Measurements from ENCODE around the gene FHIT.
"Not testable (repeated sequence)": the region's sequence is repeated elsewhere in the genome, so short reads cannot be mapped to it uniquely, and the experiment has no call there.

FHIT gene

GRCh38 chr3:60919296-60919695 is 332.0 kb downstream of the FHIT start:
- DNase-seq (ENCODE audit: low spot score): no peak

GRCh38 chr3:60917141-60917540 is 334.1 kb downstream of the FHIT start:
- no peak for DNase-seq (ENCODE audit: low spot score)

DNA sequence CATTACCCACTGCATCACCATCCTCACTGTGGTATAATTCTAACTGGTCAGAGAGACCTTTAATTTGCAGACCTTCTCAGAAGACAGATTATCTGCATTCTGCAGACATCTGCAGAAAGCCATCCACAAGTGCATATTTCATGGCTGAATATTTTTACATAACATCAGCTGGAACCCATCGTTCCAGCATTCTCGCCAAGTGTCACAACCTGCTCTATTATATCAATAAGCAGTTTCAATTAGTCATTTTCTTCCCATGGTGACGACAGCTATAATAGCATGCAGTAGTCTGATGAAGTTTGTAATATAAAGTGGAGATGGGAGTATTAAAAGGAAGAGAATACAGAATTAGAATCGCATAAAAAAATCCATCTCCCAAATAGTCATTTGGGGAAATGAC is 334.7 kb downstream of the FHIT start:
- no peak for DNase-seq (ENCODE audit: low spot score)

DNA sequence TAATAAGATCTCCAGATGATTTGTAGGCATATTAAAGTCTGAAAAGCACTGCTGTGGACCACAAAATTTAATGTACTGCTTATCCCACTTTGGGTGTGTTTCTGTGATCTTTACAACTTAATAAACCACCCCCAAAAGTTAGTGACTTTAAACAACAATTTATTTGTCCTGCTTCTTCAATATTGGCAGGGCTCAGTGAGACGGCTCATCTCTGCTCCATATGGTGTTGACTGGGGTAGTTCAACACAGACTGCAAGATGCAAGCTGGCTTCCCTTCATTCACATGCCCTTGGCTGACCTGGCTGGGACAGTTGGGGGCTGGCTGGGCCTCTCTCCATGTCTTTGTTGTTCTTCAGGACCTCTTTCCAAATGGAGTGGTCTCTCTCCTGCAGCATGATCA is 337.8 kb downstream of the FHIT start:
- no peak for DNase-seq (ENCODE audit: low spot score)

- DNase-seq (ENCODE audit: low spot score): no peak
These were observed 338.4 kb downstream of the FHIT start for GRCh38 chr3:60912876-60913275.

DNA sequence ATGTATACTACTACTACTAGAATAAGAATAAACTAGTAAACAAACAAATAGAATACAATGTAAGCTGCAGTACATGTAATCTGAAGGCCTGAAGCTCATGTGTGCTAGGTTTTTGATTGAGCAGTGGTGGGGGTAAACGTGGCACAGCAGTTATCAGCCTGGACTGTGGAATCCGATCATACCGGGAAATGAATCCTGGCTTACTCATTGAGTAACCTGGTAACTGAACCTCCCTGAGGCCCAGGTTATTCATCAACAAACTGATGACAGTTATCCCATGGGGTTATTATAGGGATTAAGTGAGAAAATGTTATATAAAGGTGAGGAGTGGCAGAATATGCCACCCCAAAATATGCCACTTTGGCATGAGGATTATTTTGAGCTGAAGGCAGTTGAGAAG is 339.1 kb downstream of the FHIT start:
- DNase-seq (ENCODE audit: low spot score): no peak

- no peak for DNase-seq (ENCODE audit: low spot score)
These were observed 341.7 kb downstream of the FHIT start for GRCh38 chr3:60909526-60909925.

DNA sequence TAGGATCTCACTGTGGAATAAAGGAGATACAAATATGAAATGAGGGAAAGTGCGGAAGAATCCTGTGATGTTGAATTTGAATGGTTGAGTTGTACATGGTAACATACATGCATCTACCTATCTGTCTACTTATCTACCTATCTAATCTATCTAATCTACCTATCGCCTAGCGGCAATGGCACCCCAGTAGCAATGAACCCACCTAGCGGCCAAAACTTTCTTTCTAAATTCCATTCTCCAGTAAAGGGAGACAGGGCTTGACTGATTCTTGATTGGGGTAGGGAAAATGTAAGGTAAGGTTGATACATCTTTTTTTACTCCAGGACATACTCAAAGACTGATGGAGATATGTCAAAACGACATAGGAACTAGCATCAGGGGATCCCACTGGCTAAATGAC is 345.0 kb downstream of the FHIT start:
- no peak for DNase-seq (ENCODE audit: low spot score)

DNA sequence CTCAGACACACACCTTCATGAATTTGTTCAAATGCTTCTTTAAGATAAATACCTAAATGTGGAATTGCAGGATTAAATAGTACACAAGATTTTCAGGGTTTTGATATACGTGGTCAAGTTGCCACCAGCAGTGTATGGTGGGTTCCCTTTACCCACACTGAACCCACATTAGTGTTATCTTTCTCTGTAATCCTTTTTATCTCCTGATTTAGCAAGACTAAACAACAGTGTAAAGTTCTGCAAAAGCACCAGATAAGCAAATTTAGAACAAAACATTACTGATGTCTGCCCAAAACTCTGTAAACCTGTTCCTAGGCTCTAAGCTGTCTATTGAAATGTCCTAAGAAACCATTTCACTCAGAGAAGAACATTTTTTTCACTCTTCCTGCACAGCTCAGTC is 352.9 kb downstream of the FHIT start:
- no peak for DNase-seq (ENCODE audit: low spot score)

DNA sequence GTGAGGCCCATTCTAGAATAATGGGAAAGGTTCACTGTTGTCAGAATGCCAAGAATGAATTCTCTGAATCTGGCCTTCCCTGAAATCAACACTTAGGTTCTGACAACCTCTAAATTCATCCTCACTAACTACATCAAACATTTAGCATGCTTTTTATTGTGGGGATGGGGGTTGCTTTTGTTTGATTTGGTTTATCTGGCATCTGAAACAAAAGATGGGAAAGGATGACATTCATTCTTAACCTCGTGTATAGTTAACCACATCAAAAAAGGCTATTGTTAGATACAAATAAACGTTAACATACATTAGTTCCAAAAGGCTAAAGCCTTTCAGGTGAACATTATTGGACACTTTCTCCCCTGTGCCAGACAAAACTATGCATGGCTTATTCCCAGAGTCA is 357.3 kb downstream of the FHIT start:
- no peak for DNase-seq (ENCODE audit: low spot score)

DNA sequence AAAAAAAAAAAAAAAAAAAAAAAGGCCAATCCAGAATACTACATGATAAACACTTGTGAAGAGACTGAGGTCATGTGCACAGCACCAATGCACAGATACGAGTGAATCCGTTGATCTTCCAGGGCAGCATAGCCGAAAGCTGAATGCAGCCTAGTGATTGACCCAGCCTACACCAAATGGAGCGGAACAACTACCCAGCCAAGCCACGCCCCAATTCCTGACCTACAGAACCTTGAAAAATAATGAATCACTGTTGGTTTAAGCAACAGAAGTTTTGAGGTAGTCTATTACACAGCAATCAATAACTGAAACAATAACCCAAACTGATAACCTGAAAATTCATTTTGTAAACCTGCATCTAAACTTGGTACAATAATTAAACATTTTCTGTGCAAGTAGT is 361.0 kb downstream of the FHIT start:
- DNase-seq (ENCODE audit: low spot score): no peak

DNA sequence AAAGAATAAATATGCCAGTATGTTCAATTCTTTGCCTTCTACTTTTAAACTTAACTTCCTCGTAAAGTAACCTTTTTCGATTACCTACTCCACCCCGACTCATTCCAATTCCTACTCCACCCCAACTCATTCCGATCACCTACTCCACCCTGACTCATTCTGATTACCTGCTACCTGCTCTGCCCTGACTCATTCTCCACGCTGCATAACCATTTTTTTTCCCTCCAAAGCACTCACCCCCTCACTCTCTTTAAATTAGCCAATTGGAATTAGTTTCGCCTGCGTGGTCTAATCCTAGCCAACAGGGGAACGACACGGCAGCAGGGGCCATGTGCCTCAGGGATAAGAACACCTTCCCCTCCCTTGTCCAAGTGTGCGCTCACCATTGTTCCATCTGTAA is 362.3 kb downstream of the FHIT start:
- not testable (repeated sequence) for DNase-seq (ENCODE audit: low spot score)

GRCh38 chr3:60887574-60887973 is 363.7 kb downstream of the FHIT start:
- no peak for DNase-seq (ENCODE audit: low spot score)

- DNase-seq (ENCODE audit: low spot score): no peak
These were observed 364.7 kb downstream of the FHIT start for GRCh38 chr3:60886518-60886917.

GRCh38 chr3:60884005-60884404 is 367.2 kb downstream of the FHIT start:
- no peak for DNase-seq (ENCODE audit: low spot score)

DNA sequence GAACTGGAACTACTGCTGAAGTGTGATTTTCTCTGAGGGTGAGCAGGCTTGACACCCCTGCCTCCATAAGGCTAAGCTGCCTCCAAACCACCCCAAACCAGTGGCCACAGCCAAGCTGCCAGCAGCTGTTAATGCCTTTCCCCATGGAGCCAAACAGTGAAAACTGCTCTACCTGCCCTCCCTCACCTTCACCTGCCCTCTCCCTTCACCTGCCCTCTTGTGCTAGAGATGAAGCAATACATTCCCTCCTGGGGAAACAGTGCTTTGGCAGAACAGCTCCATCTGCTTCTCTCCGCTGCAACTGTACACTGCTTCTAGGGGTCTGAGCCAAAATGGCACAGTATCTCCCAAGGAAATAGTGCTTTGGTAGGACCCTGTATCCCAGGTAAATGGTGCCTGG is 374.1 kb downstream of the FHIT start:
- DNase-seq (ENCODE audit: low spot score): no peak

GRCh38 chr3:60870396-60870795 is 380.9 kb downstream of the FHIT start:
- DNase-seq (ENCODE audit: low spot score): no peak

GRCh38 chr3:60867200-60867599 is 384.1 kb downstream of the FHIT start:
- no peak for DNase-seq (ENCODE audit: low spot score)

DNA sequence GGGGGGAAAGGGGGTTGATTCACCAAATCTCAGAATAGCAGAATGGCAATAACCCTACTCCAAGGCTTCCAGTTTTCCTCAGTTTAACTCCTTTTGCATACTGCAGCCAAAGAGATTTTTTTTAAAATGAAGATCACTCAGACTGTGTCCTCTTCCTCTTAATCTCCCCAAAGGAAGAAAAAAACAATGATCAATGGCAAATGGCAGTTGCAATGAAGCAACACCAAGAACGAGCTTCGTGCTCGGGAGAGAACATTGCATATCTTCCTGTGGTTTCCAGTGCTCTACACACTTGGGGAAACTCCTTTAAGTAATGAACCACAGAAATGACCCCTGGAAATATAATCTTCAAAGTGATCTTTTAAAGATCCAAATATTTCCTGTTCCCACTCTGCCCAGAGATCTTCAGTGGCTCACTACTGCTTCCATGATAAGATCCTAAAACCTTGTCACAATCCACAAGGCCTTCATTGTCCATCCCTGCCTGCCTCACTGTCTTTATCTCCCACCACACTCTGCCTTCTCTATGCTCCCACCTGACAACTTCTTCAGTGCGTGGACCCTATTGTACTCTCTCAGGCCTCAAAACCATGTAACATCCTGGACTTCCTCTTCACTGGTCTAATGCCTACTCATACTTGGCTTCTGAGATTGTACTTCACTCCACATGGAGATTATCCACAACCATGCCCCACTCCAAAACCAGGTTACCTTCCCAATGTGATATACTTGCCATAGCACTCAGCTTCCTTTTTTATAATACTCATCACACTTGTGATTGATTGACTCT is 394.8 kb downstream of the FHIT start:
- DNase-seq (ENCODE audit: low spot score): no peak

- DNase-seq (ENCODE audit: low spot score): no peak
These were observed 396.0 kb downstream of the FHIT start for GRCh38 chr3:60855250-60855649.

DNA sequence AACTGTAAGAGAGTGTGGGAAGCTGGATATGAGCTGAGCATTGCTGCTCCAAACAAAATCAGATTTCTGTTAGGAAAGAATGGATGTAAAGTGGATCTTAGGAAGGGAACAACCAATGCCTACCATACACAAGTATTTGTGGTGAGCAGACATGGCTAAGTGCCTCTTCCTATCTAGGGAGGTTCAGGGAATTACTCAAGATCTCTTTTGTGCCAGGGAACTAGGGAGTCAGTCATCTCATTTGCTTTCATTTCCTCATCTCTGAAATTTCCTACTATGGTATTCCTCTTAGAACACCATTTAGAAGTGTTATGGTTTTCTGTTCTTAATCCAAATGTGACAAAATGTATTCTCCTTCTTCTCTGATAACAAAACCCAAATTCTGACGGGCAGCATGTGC is 396.5 kb downstream of the FHIT start:
- DNase-seq (ENCODE audit: low spot score): no peak

GRCh38 chr3:60847791-60848190 is 403.5 kb downstream of the FHIT start:
- DNase-seq (ENCODE audit: low spot score): no peak

DNA sequence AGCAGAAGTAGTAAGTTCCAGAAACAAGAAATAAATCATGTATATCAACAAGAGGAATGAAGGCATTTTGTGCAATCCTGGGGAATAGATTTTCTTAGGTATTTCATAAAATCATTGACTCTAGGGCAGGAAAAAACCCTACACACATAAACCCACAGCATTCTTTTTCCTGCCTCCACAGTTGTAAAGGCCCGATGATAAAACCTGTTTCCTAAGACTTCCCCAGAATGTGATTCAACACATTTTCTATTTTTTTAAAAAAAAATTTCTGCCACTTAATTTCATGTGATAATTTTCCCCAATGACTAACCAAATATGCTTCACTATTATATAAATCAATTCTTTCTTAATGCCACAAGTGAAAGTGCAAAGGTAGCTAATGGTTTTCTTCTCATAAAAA is 407.0 kb downstream of the FHIT start:
- no peak for DNase-seq (ENCODE audit: low spot score)

DNA sequence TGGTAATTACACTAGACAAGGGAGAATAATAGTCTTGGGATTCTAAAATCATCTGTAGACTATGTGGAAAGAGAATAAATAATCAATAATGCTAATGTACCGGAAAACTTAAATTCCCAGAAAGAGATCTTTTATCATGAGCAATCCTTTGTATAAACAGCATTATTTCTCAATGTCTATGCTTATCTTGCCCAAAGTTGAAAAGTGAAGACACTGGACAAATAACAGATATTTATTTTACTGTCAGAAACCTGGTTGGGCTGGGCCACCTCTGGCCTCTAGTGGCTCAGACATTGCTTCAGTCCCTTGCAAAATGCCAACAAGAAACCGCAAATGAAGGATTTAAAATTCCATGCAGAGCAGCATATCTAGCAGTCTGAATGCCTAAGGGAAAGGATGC is 409.9 kb downstream of the FHIT start:
- no peak for DNase-seq (ENCODE audit: low spot score)

DNA sequence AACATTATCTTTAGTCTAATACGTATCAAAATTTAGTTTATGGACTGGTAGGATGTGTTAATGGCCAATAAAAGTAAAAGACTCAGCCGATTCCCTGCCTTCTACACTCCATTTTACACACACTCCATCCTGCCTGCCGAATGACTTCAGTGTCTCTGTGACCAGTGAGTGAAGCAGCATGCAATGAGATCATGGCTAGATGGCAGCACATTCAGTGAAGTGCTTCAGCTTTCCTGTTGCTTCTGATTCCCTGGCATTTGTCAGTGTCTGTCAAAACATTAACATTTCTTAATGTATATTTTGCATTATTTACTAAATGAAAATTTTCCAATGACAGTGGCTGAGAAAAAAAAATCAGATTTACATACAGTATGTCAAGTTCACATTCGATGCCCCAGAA is 412.0 kb downstream of the FHIT start:
- DNase-seq (ENCODE audit: low spot score): no peak

Data from AG08396 (cell line).